ENCODE data around the gene TTLL3. TPM values are rescaled to one million over a fixed set of nuclear protein-coding genes. Genes with fewer than 3 reads are reported as not detected.

Gene TTLL3
- total and polyA plus RNA-seq, 2 of the 13 experiments (the other 11 are each of a cell fraction or from before 2014, with no cell fraction given), result 9.5 to 51.2 TPM

GRCh38 chr3:9864200-9864927 lies 54.3 kb downstream of the TTLL3 start (continued):
- no peak for TF ChIP-seq SP1 (IDR thresholded peaks at IDR 0.05)
- TF ChIP-seq SP1 (CRISPR knock-in tag; IDR thresholded peaks at IDR 0.05), result no peak
- TF ChIP-seq ZNF710 (CRISPR knock-in tag; IDR thresholded peaks at IDR 0.05; ENCODE audit: borderline replicate concordance), result 0 out of 2 replicates have a peak, but pooled peaks have one; percentile 14
- no peak for TF ChIP-seq ZFP62 (CRISPR knock-in tag; IDR thresholded peaks at IDR 0.05)
- TF ChIP-seq ZNF292 (CRISPR knock-in tag; IDR thresholded peaks at IDR 0.05; ENCODE audit: borderline replicate concordance, low read depth), result no peak
- peak; percentile 26; the same call in 1 of the 2 replicates for TF ChIP-seq ZNF503 (CRISPR knock-in tag; IDR thresholded peaks at IDR 0.05)
- no peak for TF ChIP-seq RFX1 (IDR thresholded peaks at IDR 0.05)
- TF ChIP-seq, protein P1, sequence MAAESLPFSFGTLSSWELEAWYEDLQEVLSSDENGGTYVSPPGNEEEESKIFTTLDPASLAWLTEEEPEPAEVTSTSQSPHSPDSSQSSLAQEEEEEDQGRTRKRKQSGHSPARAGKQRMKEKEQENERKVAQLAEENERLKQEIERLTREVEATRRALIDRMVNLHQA (CRISPR knock-in tag; IDR thresholded peaks at IDR 0.05), result no peak
- TF ChIP-seq ZNF430 (CRISPR knock-in tag; IDR thresholded peaks at IDR 0.05), result 0 out of 2 replicates have a peak, but pooled peaks have one; percentile 36
- TF ChIP-seq ZNF672 (CRISPR knock-in tag; IDR thresholded peaks at IDR 0.05), result no peak
- TF ChIP-seq ARNT (IDR thresholded peaks at IDR 0.05), result no peak
- TF ChIP-seq, protein P2, sequence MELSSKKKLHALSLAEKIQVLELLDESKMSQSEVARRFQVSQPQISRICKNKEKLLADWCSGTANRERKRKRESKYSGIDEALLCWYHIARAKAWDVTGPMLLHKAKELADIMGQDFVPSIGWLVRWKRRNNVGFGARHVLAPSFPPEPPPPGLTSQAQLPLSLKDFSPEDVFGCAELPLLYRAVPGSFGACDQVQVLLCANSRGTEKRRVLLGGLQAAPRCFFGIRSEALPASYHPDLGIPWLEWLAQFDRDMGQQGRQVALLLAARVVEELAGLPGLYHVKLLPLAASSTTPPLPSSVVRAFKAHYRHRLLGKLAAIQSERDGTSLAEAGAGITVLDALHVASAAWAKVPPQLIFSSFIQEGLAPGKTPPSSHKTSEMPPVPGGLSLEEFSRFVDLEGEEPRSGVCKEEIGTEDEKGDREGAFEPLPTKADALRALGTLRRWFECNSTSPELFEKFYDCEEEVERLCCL (CRISPR knock-in tag; IDR thresholded peaks at IDR 0.05; ENCODE audit: borderline replicate concordance), result no peak
- TF ChIP-seq, protein P3, sequence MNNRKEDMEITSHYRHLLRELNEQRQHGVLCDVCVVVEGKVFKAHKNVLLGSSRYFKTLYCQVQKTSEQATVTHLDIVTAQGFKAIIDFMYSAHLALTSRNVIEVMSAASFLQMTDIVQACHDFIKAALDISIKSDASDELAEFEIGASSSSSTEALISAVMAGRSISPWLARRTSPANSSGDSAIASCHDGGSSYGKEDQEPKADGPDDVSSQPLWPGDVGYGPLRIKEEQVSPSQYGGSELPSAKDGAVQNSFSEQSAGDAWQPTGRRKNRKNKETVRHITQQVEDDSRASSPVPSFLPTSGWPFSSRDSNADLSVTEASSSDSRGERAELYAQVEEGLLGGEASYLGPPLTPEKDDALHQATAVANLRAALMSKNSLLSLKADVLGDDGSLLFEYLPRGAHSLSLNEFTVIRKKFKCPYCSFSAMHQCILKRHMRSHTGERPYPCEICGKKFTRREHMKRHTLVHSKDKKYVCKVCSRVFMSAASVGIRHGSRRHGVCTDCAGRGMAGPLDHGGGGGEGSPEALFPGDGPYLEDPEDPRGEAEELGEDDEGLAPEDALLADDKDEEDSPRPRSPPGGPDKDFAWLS (CRISPR knock-in tag; IDR thresholded peaks at IDR 0.05; ENCODE audit: borderline replicate concordance), result no peak
- TF ChIP-seq ZNF850 (CRISPR knock-in tag; conservative IDR thresholded peaks at IDR 0.05), result no peak
- no peak for TF ChIP-seq REL (CRISPR knock-in tag; conservative IDR thresholded peaks at IDR 0.05)
- no peak for TF ChIP-seq ZNF337 (CRISPR knock-in tag; IDR thresholded peaks at IDR 0.05; ENCODE audit: borderline replicate concordance, low read depth)
- TF ChIP-seq PAX8 (CRISPR knock-in tag; IDR thresholded peaks at IDR 0.05; ENCODE audit: borderline replicate concordance), result no peak
- no peak for TF ChIP-seq ATF7 (IDR thresholded peaks at IDR 0.05)
- no peak for TF ChIP-seq ATF7 (CRISPR knock-in tag; IDR thresholded peaks at IDR 0.05)
- TF ChIP-seq ETV6 (CRISPR knock-in tag; conservative IDR thresholded peaks at IDR 0.05), result no peak
- TF ChIP-seq EZH2 (conservative IDR thresholded peaks at IDR 0.05; ENCODE audit: low read depth, low read length), result no peak
- TF ChIP-seq TMF1 (CRISPR knock-in tag; IDR thresholded peaks at IDR 0.05; ENCODE audit: low read depth), result no peak

Measured in HepG2 (cell line).